Measurements from ENCODE around the gene PHAF1.

- TF ChIP-seq CTCF (CRISPR knock-in tag; IDR thresholded peaks at IDR 0.05) = no peak
- TF ChIP-seq EEA1 (CRISPR knock-in tag; IDR thresholded peaks at IDR 0.05; ENCODE audit: borderline replicate concordance) = no peak
- TF ChIP-seq CEBPB (IDR thresholded peaks at IDR 0.05; ENCODE audit: borderline replicate concordance, low read depth, low read length) = no peak
- TF ChIP-seq TBL1XR1 (IDR thresholded peaks at IDR 0.05; ENCODE audit: borderline replicate concordance, low read length, partially characterized antibody) = no peak
- TF ChIP-seq THAP8 (CRISPR knock-in tag; IDR thresholded peaks at IDR 0.05; ENCODE audit: borderline replicate concordance) = no peak
Observed at GRCh38 chr16:67176662-67177061, 66.9 kb downstream of the PHAF1 start.

All from HepG2 (cell line).